NCI-H774 (cell line): ENCODE results near the gene STK39.

Source experiments
- DNase-seq: peaks from one replicate; lab custom pipeline; 2025; lab: John Stamatoyannopoulos, UW

Gene STK39

DNA sequence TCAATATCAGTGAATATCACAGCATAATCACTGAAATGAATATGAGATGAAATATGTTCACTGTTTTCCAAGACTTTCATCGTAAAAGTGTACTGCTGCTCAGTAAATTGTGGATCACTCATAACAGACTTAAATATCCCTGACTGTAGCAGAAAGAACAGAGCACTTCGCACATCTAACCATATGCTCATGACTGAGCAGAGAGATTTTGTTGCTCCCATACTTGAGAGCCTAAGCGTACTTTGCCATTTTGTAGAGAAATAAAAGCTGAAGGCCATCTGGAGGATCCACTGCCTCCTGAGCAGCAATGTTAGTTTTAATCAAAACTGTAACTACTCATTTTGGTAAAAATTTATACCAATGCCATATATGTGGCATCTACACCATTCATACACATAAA lies 243.5 kb downstream of the STK39 start:
- DNase-seq = no peak

DNA sequence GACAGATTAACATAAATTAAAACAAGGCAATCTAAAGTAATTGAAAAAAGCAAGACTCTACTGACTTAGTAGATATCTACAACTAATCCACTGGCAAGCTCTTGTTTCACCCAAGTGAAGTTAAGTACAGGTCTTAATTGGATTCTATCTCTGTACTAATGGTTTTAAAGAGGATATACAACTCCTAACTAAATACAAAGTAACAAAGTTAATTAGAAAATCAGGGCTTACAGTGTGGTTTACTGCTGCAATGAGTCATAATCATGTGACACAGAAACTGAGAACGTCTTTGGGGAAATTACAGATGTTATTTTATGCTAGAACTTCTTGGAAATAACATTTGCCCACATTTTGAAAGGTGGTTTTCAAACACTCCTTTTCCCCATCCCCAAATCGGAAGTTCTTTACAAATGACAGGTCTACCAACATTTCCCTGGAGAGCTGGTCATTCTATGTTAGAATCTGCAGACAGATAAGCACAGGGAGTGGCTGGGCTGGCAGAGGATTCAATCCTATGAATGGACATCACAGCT lies 245.3 kb downstream of the STK39 start:
- DNase-seq = no peak

DNA sequence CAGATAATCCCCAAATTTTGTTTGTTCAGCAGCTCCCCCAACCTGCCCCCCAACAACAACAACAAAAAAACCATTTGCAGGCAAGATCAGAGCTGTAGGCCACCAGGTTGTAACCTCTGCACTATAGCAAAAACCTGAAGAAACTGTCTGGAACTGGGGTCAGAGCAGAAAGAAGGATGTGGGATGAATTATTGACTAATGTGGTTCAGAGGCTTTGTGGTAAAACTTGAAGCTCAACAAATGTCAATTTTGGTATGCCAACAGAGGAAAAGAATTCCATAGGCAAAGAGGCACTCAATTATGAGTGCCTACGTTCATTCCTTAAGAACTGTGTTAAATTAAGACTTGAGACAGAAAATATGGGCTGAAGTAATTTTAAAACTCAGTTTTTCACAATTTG lies 255.1 kb downstream of the STK39 start:
- no peak for DNase-seq

DNA sequence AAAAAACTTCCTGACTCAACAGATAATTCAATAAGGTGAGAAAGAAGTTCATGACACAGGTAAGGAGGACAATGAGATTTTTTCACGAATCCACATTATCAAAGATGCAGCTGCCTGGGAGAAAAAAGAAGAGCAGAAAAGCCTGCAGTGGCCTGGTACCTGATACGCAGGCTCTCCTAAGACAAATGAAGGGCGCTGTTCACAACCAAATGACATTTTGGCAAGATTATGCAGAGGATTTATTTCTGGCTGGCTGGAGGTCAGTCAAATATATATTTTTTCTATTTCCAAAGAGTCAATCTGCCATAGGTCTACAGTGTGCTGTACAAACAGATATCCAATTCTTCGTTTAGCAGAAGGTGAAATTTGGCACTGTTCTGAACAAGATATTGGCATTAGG lies 257.3 kb downstream of the STK39 start:
- no peak for DNase-seq

DNA sequence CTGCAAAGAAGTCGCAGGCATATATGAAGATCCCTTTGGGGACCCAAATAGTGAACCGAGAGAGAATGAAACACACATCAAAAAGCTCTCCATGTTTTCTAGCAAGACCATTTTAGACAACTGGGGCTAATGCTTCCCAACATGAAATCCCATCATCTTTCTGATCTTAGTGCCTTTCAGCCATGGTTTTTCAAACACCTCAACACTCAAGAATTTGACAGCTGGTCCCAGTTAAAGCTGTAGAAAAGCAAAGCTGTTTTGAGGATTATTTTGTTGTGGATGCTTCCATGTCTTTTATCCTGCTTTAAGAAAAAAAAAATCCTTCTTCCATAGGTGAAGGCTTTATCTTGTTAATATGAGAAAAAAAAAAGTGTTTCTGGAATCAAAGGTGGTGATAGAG lies 259.1 kb downstream of the STK39 start:
- DNase-seq = no peak

DNA sequence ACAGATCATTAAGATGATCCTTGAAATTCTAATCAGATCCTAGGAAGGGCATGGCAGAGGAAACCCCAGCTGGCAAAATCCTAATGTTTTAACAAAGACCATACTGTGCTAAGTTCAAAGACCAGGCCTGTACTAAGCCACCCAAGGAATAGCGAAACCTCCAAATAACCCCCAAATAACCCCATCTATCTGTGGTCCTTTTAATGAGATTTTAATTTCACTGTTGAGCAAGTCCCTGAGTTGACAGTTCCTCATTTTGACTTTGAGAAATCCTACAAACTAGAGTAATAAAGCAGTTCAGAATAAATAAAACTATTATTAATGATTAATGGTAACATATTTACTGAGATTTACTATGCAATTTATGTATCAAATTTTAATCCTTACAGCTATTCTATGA lies 259.8 kb downstream of the STK39 start:
- no peak for DNase-seq

DNA sequence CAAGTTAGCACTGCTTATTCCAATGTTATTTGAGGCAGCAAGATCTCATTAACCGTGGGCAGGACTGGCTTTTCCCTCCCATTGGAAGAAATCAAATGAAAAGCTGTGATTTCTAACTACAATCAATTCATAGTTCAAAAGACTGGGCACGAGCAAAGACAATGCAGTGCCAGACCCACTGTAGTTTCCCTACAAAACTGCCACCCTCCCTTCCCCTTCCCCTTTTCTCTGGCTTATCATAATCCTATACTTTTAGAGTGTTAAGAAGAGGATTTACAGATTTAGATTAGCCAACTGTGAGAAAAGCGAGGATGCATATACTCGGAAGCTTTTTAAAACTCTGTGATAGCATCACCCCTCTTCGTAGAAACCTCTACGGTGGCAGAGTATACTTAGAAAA lies 260.4 kb downstream of the STK39 start:
- no peak for DNase-seq

DNA sequence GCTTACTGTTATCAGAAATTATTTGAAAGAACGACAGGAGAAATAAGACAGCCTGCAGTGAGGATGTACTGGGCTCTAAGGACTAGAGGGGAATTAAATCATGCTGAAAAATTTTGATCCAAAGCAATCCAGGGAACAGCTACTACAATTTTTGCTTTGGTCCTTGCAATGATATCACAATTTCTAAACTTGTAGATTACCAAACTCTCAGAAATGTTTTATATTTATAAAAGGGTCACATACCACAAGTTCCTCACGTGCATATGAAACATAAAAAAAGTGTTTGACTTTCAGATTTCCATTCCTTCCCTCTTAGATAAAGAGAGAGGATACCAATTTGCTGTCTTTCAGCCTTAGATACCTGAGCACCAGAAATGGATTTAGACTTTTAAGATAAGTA lies 261.2 kb downstream of the STK39 start:
- DNase-seq = no peak

DNA sequence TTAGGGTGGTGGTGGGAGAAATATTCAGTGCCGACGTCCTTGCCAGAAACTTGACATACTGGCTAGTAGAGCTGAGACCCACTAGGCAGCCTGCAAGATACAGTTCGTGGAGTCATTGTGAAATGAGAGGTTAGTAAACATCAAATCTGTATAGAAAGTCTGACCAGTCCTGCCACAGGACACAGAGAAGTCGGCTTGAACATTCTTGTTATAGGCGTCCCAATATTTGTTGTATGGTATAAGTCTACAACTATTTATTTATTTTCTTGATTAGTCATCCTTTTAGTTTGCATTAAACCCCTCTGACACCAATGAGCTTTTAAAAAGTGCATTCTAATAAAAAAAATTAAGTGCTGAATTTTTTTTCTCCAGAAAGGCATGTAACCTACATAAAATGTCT lies 265.4 kb downstream of the STK39 start:
- no peak for DNase-seq

DNA sequence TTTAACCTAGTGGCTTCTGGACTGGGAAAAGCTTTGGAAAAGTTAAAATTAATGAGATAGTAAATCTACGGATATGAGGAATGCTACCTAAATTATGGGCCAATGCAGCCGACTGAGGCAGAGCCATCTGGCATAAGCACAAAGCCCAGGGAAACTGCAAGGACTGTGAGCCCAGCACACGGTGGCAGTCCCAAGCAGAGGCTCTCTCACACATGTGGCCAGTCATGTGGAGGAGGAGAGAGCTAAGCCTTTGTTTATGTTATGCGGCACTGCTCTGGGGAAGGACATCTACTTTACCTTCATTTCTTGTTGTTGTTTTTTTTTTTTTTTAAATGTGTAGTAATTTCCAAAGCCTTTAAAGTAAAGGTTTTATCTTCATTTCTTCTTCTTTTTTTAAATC lies 267.0 kb downstream of the STK39 start:
- no peak for DNase-seq

DNA sequence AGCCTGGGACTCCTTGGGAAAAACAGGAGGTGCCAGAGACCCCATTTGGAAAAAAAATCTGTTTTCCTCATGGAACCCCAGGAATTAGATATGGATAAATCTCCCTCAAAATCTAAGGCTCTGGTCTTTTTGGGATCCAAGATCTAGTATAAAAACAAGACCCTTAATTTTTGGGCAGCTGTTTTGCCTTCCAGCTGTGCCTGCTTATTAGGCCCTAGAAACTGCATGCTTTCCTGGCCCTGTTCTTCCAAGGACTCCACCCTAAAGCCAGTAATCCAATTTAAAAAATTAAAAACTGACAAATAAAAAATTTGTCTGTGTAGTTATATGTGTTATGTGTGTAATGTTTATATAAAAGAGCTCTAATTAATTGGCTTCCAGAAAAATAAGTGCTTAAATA lies 274.6 kb downstream of the STK39 start:
- DNase-seq = no peak

DNA sequence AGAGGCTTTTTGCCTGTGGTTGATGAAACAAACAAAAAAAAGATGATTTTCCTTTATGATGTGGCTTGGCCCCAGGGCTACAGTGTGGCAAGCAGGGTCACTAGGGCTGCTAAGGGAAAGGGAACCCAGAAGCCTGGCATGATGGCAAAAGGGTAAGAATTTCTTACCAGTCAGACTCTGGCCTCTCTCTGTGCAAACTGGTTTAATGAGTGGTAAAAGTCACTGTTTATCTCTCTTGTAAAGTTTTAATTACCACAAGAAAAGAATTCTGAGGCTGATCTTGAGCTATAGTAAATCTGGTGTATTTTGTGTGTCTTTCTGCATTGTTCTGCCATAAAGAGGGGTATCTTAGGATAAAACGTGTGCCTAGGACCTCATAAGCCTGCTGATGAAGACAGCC lies 275.4 kb downstream of the STK39 start:
- DNase-seq = no peak

DNA sequence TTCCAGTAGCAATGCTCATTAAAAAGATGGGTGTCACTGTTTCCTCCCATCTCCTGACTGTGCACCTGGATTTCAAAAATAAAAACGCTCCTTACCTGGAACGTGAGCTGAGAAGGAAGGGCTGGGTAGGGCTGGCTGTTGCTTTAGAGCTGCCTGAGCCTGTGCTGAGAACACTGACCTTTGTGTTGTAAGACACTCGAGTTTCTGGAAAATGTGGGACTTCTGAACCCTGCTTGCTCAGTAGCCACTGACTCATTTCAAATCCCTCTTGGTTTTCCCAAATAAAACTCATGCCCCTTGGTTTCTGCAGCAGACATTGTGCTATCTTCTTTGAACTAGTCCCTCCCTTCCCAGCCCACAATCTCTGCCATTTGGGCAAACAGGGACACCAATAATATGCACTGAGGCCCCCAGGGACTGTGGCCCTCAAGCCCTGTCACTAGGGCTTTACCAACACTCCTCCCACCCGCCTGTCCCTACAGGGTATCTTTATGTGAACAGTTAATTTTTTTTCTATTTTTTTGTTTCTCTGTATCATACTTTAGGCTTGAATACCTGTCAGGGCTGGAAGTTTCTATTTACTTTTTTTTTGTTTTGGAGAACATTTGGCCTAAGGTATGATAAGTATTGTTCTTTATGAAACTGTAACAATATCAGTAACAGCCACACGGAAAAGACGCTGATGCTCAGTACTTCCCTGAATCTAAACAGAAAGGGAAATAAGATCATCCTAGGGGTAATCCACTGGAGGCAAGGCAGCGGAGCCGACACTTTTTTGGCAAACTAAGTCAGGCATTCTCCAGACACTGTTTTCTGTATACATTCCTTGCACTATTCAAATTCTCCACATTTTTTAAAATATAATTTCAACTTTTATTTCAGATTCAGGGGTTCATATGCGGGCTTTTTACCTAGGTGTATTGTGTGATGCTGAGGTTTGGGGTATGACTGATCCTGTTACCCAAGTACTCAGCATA lies 280.2 kb downstream of the STK39 start:
- DNase-seq = no peak

DNA sequence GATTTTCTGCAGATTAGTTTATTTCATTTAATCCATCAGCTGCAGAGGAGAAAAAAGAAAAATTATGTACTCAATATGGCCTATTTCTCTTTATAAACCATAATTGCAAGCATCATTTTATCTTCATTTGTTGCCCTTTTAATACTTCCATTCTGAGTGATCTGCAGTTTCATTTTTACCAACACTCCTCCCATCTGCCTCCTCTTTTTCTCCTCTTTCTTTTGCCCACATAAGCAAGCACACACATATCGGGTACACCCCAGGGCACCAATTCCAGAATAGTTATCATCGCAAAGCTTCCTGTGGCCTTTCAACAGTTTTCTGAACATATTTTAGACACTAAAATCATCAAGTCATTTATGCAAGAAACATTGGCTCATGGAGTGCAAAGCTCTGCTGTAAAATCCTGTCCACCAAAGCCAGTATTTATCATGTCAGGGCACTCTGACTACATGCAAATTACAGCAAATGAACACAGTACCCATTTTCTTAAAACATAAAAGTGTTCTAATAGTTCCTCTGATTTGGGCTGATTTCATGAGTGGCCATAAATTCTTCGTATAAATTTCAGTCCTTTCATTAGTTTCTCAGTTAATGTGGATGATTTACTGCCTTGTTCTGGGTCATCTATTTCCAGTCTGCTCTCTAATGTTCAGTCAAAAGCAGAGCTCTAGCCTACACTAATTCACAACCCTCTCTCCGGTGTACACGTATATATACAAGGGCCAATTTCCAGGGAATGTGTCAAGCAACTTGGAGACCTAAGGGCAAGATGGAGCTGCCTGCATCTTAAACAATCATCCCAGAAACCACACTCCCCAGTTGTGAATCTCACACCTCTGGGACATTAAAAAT lies 281.3 kb downstream of the STK39 start:
- DNase-seq = no peak

DNA sequence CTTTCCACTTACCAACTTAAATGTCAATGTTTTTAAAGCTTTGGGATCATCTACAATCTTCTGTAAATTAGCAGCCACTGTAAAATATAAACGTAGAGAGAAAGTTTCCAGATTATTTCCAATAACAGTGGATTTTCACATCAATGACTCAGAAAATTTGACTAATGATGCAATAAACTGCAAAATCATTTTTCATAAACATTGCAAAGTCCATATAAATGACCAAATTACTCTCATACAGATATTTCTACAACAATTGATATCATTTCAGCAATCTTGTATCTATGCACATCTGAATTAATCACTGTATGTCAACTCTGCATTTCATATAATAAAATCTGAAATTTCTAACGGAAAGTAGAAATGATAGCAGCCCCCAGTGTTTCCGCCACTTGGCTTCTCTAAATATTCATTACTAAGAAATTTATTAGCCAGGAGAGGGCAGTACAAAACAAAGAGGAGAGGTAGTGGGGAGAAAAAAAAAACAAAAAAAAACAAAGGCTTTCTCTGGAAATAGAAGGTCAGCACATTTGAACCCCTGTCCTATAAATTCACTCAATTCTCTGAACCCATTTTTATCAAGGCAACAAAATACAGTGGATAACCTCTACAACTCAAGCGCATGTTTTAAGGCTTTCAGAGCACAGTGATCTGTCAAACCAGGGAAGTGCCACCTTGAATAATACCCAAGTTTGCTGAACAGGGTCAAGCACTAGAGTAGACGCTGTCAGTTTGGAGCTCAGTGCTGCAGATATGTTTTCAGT lies 282.6 kb downstream of the STK39 start:
- no peak for DNase-seq

DNA sequence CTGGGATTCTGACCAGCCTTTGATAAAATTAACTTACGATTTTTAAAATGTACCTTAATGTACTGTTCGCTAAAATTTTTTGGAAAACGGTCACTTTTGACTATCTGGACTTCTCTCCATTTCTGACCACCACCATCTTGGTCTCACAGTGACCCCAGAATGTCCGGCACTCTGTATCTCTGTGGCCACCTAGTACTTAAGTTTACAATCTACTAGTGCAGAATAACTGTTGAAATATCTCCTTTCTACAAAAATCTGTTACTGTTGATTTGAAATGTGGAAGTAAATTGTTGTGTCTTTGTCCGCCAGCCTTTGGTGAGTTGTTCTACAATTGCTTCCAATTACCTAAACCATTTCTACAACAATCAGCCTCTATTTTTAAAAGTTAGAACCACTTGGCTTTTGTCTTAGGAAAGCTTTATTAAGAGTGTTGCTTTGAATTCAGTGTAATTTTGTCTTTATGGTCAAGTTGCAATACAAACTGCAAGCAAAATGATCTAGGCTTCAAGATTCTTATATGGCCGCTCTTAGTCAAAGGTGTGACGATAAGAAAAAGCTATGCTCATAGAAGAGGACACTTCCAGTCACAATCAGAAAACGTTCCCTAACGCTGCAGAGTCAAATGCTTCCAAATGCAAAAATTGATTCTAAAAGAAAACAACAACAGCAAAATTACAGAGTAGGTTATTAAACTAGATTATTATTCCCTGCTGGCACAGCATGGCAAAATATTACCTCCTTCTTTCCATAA lies 283.3 kb downstream of the STK39 start:
- DNase-seq = no peak

DNA sequence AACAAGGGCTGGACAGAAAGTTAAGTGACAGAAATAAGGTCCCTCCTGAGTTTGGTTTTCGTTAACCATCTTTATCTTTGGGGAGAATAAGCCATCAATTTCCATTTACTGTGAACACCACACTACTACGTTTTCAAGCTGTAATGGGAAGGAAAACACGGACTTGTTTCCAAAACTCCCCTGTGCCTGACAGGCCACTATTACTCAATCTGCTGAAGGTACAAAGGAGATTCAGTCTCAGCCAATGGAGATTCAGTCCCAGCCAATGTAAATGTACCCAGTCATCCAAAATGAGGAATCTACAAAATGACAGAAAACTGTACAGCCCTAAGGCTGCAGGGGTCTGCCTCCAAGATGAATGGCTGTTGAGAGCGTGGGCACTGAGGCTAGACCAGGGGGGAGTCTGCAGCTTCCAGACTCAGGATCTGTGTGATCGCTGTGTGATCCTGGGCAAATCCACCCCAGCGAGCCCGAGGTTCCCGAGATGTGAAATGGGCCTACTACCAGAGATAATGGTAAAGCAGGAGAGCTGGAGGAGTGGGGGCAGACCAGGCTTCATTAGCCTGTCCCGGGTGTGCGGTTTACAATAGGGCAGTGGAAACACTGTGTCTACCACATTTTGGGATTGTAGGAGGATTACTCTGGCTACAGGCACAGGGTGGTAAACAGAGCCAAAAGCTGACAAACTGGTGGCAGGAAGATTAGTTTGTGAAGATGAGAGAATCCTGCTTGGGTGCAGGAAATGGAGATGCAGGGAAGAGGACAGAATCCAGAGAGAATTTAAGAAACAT lies 284.8 kb downstream of the STK39 start:
- DNase-seq = no peak

DNA sequence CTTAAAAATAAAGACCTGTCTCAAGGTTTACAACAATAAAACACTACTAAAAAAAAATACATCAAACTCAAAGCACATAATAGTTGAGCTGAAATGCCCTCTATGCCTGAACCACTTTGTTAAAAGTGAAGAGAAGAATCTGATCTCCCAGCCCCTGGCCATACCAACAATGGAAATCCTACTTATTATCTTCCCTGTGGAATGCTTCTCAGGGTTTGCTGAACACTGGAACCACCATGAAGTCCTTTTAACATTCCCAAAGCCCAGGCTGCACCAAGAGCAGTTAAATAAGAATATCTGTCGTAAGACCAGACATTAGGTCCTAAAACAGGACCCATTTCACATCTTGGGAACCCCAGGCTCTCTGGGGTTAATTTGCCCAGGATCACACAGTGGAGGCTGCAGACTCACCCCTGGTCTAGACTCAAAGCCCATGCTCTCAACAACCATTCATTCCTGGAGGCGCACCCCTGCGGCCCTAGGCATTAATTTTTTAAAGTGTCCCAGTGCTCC lies 285.8 kb downstream of the STK39 start:
- no peak for DNase-seq

DNA sequence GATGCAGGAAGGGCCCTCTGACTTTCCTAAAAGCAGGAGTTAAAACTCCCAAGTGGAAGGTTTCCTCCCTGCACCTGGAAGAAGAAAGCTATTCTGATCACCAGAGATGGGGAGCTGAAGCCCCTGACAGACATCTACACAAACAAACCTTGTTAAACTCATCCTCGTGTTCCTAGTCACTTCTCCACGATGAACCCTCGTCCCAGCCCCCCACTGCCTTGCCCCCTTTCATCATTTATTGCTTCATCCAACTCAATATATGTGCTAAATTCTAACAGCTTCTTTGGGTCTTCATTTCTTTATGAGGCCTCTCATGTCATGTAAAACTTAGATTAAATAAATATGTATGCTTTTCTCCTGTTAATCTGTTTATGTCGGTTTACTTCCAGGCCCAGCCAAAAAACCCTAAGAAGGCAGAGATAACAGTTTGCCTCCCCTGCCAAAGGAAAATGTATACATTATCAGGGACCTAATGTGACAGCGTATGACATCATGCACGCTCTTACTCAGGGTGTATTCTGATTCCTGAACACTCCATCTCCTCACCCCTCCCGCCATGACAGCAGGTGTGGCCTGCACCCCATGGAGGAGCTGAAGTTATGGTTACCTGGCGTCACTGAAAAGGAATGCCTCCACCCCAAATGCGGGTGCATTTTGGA lies 287.2 kb downstream of the STK39 start:
- no peak for DNase-seq

DNA sequence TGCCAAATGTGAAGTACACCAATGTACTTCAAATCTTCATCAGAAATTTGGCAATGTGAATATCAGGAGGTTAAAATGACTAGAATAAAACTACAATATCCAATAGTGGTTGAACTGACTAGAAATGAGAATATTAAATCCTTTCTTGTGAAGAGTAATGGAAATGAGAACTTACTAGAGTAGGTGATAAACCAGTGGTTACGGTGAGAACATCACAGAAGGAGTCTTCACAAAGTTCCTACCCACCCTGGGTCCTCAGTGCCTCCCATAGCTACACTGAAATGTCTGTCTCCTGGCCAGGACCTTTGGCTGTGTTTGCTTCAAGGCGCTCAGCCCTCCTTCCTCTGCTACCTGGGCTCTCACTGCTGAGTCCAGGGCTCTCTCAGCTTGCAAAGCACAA lies 289.7 kb downstream of the STK39 start:
- no peak for DNase-seq
